Measurements from ENCODE around the gene ZBTB40.

DNA sequence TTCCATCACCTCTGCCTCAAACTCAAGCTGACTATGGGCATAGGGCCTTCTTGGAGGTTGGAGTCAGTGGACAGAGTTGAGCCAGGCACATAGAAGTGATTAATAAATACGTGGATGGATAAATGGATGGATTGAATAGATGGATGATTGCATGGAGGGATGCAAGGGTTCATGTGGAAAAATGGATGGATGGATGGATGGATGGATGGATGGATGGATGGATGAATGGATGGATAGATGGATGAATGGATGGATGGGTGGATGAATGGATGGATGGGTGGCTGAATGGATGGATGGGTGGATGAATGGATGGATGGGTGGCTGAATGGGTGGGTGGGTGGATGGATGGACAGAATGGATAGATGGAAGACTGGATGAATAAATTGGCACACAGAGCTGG, 40.1 kb upstream of the ZBTB40 start:
- TF ChIP-seq CTCF (IDR thresholded peaks at IDR 0.05 in 8 of 11, conservative IDR thresholded peaks at IDR 0.05 in 3 of 11) (no peak), POLR2A (IDR thresholded peaks at IDR 0.05) (no peak), POLR2AphosphoS5 (IDR thresholded peaks at IDR 0.05) (no peak)

Data from spleen (tissue), 7 donors.